HepG2 (cell line): ENCODE results near the gene MTIF2. TPM values are rescaled to one million over a fixed set of nuclear protein-coding genes. Genes with fewer than 3 reads are reported as not detected.

Experiments
- AHR ChIP-seq: IDR thresholded peaks from 2 replicates; pipeline ENCODE4 v1.6.1; 2018; ENCODE audit warnings: missing genetic modification reagents, missing compliant biosample characterization
- FOSL2 ChIP-seq: sonication (generic); formaldehyde crosslinking; IDR thresholded peaks from 2 replicates; pipeline ENCODE4 v1.4.0; 2020; ENCODE audit warnings: missing genetic modification reagents
- FOXA1 ChIP-seq, 2 experiments: fragments of 450-650 bp in 1 of 2; sonication (generic) in 1 of 2; formaldehyde crosslinking in 1 of 2; IDR thresholded peaks; 2 replicates each; pipeline versions ENCODE4 v1.4.0 to v1.6.1; 2016 to 2020; ENCODE audit warnings: missing genetic modification reagents in 1 of 2
- FOXA3 ChIP-seq: IDR thresholded peaks from 2 replicates; pipeline ENCODE4 v1.6.1; 2016; ENCODE audit warnings: missing genetic modification reagents, missing compliant biosample characterization
- JDP2 ChIP-seq: sonication (generic); formaldehyde crosslinking; IDR thresholded peaks from 2 replicates; pipeline ENCODE4 v1.8.1; 2022; ENCODE audit warnings: missing genetic modification reagents, borderline replicate concordance
- JUN ChIP-seq: sonication (generic); formaldehyde crosslinking; IDR thresholded peaks from 2 replicates; pipeline ENCODE4 v1.4.0; 2020; ENCODE audit warnings: mild to moderate bottlenecking, missing genetic modification reagents
- MTF1 ChIP-seq: sonication (generic); formaldehyde crosslinking; IDR thresholded peaks from 2 replicates; pipeline ENCODE4 v1.5.0; 2020; ENCODE audit warnings: missing genetic modification reagents
- NCOA5 ChIP-seq: sonication (generic); formaldehyde crosslinking; IDR thresholded peaks from 2 replicates; pipeline ENCODE4 v1.4.0; 2020; ENCODE audit warnings: missing genetic modification reagents
- NFKBIZ ChIP-seq: IDR thresholded peaks from 2 replicates; pipeline ENCODE4 v1.6.1; 2018; ENCODE audit warnings: missing genetic modification reagents, missing compliant biosample characterization
- SETDB1 ChIP-seq: sonication (generic); formaldehyde crosslinking; IDR thresholded peaks from 2 replicates; pipeline ENCODE4 v1.5.1; 2020; ENCODE audit warnings: missing genetic modification reagents, mild to moderate bottlenecking, borderline replicate concordance
- TBX3 ChIP-seq: fragments of 450-650 bp; IDR thresholded peaks from 2 replicates; pipeline ENCODE4 v1.6.1; 2017; ENCODE audit warnings: antibody characterized with exemption, mild to moderate bottlenecking, inconsistent platforms, borderline replicate concordance
- THAP11 ChIP-seq: IDR thresholded peaks from 2 replicates; pipeline ENCODE4 v1.6.1; 2016; ENCODE audit warnings: missing biosample characterization, missing genetic modification reagents
- ZBTB4 ChIP-seq: sonication (generic); formaldehyde crosslinking; IDR thresholded peaks from 2 replicates; pipeline ENCODE4 v1.4.0; 2020; ENCODE audit warnings: missing genetic modification reagents, mild to moderate bottlenecking, borderline replicate concordance
- ZBTB42 ChIP-seq: sonication (generic); formaldehyde crosslinking; IDR thresholded peaks from 2 replicates; pipeline ENCODE4 v1.5.0; 2020; ENCODE audit warnings: mild to moderate bottlenecking, missing genetic modification reagents
- ZBTB44 ChIP-seq: sonication (generic); formaldehyde crosslinking; IDR thresholded peaks from 2 replicates; pipeline ENCODE4 v1.4.0; 2020; ENCODE audit warnings: missing genetic modification reagents
- ZFP36L1 ChIP-seq: sonication (generic); formaldehyde crosslinking; IDR thresholded peaks from 2 replicates; pipeline ENCODE4 v1.8.0; 2022; ENCODE audit warnings: mild to moderate bottlenecking, missing genetic modification reagents, moderate library complexity
- ZKSCAN8 ChIP-seq: IDR thresholded peaks from 2 replicates; pipeline ENCODE4 v1.6.1; 2016; ENCODE audit warnings: borderline replicate concordance, missing genetic modification reagents, missing compliant biosample characterization
- ZNF501 ChIP-seq: sonication (generic); formaldehyde crosslinking; IDR thresholded peaks from 2 replicates; pipeline ENCODE4 v1.5.1; 2020; ENCODE audit warnings: mild to moderate bottlenecking, moderate library complexity, missing genetic modification reagents
- ZNF512 ChIP-seq: sonication (generic); formaldehyde crosslinking; IDR thresholded peaks from 2 replicates; pipeline ENCODE4 v1.4.0; 2020; ENCODE audit warnings: mild to moderate bottlenecking, missing genetic modification reagents
- ZNF644 ChIP-seq: IDR thresholded peaks from 2 replicates; pipeline ENCODE4 v1.6.1; 2016; ENCODE audit warnings: low read depth
- ZNF770 ChIP-seq: sonication (generic); formaldehyde crosslinking; IDR thresholded peaks from 2 replicates; pipeline ENCODE4 v1.5.0; 2020; ENCODE audit warnings: mild to moderate bottlenecking, missing genetic modification reagents
- ZNF788 ChIP-seq: sonication (generic); formaldehyde crosslinking; IDR thresholded peaks from 2 replicates; pipeline ENCODE4 v1.5.0; 2020; ENCODE audit warnings: mild to moderate bottlenecking, missing genetic modification reagents, borderline replicate concordance
- ZNF850 ChIP-seq: sonication (generic); formaldehyde crosslinking; conservative IDR thresholded peaks from 2 replicates; pipeline ENCODE4 v1.9.0; 2021; ENCODE audit warnings: mild to moderate bottlenecking, missing genetic modification reagents
- polyA plus RNA-seq, 8 experiments: library from polyadenylated mRNA; depleted of rRNA in 3 of 8; stranded (reverse) in 7 of 8; unstranded in 1 of 8; fragments of >200 nt; fragmentation: Illumina TruSeq in 4 of 8; extraction: Trizol in 4 of 8; gene quantifications; 2 replicates each; pipeline versions ENCODE4 v1.2.1 to v1.2.3, GENCODE V29; 2011 to 2016; ENCODE audit warnings: low read depth in 4 of 8, missing spikeins in 1 of 8, mixed read lengths in 1 of 8; ENCODE audit not compliant: insufficient read depth in 1 of 8
- total RNA-seq, 5 experiments: library from RNA; depleted of rRNA; stranded (reverse); fragments of >200 nt; fragmentation: Illumina TruSeq; extraction: Trizol; gene quantifications; 2 replicates each; pipeline ENCODE4 v1.2.3, GENCODE V29; 2016; ENCODE audit warnings: low read depth in 1 of 5

MTIF2 gene
- total and polyA plus RNA-seq, 2 of the 13 experiments (the other 11 are each of a cell fraction or from before 2014, with no cell fraction given) = 32.1 to 92.1 TPM

- TF ChIP-seq NCOA5 (CRISPR knock-in tag) = no peak
- TF ChIP-seq FOSL2 = no peak
- no peak for TF ChIP-seq SETDB1
- TF ChIP-seq ZNF644 (CRISPR knock-in tag) = no peak
- no peak for TF ChIP-seq JUN (CRISPR knock-in tag)
- no peak for TF ChIP-seq ZNF501 (CRISPR knock-in tag)
- TF ChIP-seq ZNF850 (CRISPR knock-in tag) = no peak
- TF ChIP-seq FOXA1 (IDR thresholded peaks at IDR 0.05) = peak; percentile 74
- peak; percentile 78 for TF ChIP-seq FOXA1 (CRISPR knock-in tag; IDR thresholded peaks at IDR 0.05)
- peak; percentile 93 for TF ChIP-seq FOXA3 (CRISPR knock-in tag)
- no peak for TF ChIP-seq JDP2 (CRISPR knock-in tag)
- TF ChIP-seq ZKSCAN8 (CRISPR knock-in tag) = no peak
- no peak for TF ChIP-seq ZNF512 (CRISPR knock-in tag)
- TF ChIP-seq ZNF788 (CRISPR knock-in tag) = no peak
- TF ChIP-seq ZNF770 = no peak
- TF ChIP-seq ZBTB4 (CRISPR knock-in tag) = no peak
- TF ChIP-seq THAP11 = no peak; the same call in 1 of the 2 replicates
- TF ChIP-seq ZBTB44 (CRISPR knock-in tag) = no peak
- no peak for TF ChIP-seq AHR (CRISPR knock-in tag)
- no peak for TF ChIP-seq MTF1
- no peak for TF ChIP-seq ZBTB42 (CRISPR knock-in tag)
- no peak for TF ChIP-seq NFKBIZ (CRISPR knock-in tag)
- 0 out of 2 replicates have a peak, but pooled peaks have one; percentile 18 for TF ChIP-seq ZFP36L1 (CRISPR knock-in tag)
- TF ChIP-seq TBX3 = peak; percentile 76; the same call in 1 of the 2 replicates
These were observed 29.3 kb downstream of the MTIF2 start (continued) for GRCh38 chr2:55239656-55240222.
